ENCODE results near the gene HACD4. TPM values are rescaled to one million over a fixed set of nuclear protein-coding genes. Genes with fewer than 3 reads are reported as not detected.

HACD4 gene
- polyA plus RNA-seq, 2 of the 4 experiments (the other 2 are of a cell fraction), result 1.5 to 4.4 TPM

- DNase-seq (ENCODE audit: low read depth in 1 of 2, low spot score in 1 of 2) (peak in 1 of 2 experiments; percentile 16), ATAC-seq (peak in 1 of 2 experiments; percentile 51; a peak in 3 of 6 replicates), FAIRE-seq (no peak)
- no peak overlapping the region for H3K4me2 ChIP-seq
- no peaks in the 10 kb centered on the region for H3K9me3 ChIP-seq
- TF ChIP-seq RNF2 (IDR thresholded peaks at IDR 0.05; ENCODE audit: borderline replicate concordance, low read depth) (no peak), HOXB5 (CRISPR knock-in tag; IDR thresholded peaks at IDR 0.05) (no peak), ZC3H11A (IDR thresholded peaks at IDR 0.05) (no peak), POLR2A (IDR thresholded peaks at IDR 0.05; ENCODE audit: low read length) (no peak), NPAS2 (CRISPR knock-in tag; IDR thresholded peaks at IDR 0.05; ENCODE audit: borderline replicate concordance) (no peak), TFCP2L1 (CRISPR knock-in tag; IDR thresholded peaks at IDR 0.05) (no peak)
- TF ChIP-seq, protein P1, sequence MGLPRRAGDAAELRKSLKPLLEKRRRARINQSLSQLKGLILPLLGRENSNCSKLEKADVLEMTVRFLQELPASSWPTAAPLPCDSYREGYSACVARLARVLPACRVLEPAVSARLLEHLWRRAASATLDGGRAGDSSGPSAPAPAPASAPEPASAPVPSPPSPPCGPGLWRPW (IDR thresholded peaks at IDR 0.05), result no peak
- CTCF ChIA-PET, result no interaction called here
- WGBS (ENCODE audit: missing lambda C conversion rate), result 0% methylated on average over 1 of the region's 1 CpG
- POLR2A ChIA-PET, result interaction anchor here (0.6 kb wide), 1 partner anchor 20 kb away, joined by 3 read pairs; no protein-coding TSS in a partner anchor
- H3K27ac ChIP-seq, result no peak overlapping the region
- H3K4me3 ChIP-seq, result no peak overlapping the region
- H3K4me1 ChIP-seq, result no peaks in the 10 kb centered on the region
These were observed 25.5 kb upstream of the HACD4 start for GRCh38 chr9:21056931-21057330.

DNA sequence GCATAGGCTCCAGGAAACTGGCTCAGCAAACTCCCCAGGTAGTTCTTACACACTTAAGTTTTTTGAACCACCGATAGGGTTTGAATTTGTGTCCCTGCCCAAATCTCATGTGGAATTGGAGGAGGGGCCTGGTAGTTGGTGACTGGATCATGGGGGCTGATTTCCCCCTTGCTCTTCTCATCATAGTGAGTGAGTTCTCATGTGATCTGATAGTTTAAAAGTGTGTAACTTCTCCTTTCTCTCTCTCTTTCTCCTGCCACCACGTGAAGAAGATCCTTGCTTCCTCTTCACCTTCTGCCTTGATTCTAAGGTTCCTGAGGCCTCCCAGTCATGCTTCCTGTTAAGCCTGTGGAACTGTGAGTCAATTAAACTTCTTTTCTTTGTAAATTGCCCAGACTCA, 22.4 kb upstream of the HACD4 start:
- no peak for TF ChIP-seq BHLHE40 (IDR thresholded peaks at IDR 0.05; ENCODE audit: low read depth, low read length)
- TF ChIP-seq, protein P2, sequence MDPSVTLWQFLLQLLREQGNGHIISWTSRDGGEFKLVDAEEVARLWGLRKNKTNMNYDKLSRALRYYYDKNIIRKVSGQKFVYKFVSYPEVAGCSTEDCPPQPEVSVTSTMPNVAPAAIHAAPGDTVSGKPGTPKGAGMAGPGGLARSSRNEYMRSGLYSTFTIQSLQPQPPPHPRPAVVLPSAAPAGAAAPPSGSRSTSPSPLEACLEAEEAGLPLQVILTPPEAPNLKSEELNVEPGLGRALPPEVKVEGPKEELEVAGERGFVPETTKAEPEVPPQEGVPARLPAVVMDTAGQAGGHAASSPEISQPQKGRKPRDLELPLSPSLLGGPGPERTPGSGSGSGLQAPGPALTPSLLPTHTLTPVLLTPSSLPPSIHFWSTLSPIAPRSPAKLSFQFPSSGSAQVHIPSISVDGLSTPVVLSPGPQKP (IDR thresholded peaks at IDR 0.05; ENCODE audit: low read depth, low read length), result no peak
- TF ChIP-seq, protein P3, sequence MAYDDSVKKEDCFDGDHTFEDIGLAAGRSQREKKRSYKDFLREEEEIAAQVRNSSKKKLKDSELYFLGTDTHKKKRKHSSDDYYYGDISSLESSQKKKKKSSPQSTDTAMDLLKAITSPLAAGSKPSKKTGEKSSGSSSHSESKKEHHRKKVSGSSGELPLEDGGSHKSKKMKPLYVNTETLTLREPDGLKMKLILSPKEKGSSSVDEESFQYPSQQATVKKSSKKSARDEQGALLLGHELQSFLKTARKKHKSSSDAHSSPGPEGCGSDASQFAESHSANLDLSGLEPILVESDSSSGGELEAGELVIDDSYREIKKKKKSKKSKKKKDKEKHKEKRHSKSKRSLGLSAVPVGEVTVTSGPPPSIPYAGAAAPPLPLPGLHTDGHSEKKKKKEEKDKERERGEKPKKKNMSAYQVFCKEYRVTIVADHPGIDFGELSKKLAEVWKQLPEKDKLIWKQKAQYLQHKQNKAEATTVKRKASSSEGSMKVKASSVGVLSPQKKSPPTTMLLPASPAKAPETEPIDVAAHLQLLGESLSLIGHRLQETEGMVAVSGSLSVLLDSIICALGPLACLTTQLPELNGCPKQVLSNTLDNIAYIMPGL (CRISPR knock-in tag; IDR thresholded peaks at IDR 0.05; ENCODE audit: borderline replicate concordance), result no peak
- no peak for TF ChIP-seq ZC3H11A (IDR thresholded peaks at IDR 0.05)
- no peak for TF ChIP-seq CHD4 (IDR thresholded peaks at IDR 0.05; ENCODE audit: borderline replicate concordance)
- no peak for TF ChIP-seq CHD2 (IDR thresholded peaks at IDR 0.05; ENCODE audit: low read length, partially characterized antibody)
- no peak for TF ChIP-seq RNF2 (IDR thresholded peaks at IDR 0.05; ENCODE audit: borderline replicate concordance, low read depth)
- no peak overlapping the region for H3K4me2 ChIP-seq
- FAIRE-seq, result no peak
- no peaks in the 10 kb centered on the region for H3K4me1 ChIP-seq
- no peaks in the 10 kb centered on the region for H3K9me3 ChIP-seq
- ChIA-PET POLR2A (no interaction called here), CTCF (no interaction called here)
- ATAC-seq, result no peak
- 43% methylated on average over 2 of the region's 2 CpGs for WGBS (ENCODE audit: missing lambda C conversion rate)
- no peak overlapping the region for H3K4me3 ChIP-seq
- no peak for DNase-seq (ENCODE audit: low read depth in 1 of 2, low spot score in 1 of 2)
- no peak overlapping the region for H3K27ac ChIP-seq

DNA sequence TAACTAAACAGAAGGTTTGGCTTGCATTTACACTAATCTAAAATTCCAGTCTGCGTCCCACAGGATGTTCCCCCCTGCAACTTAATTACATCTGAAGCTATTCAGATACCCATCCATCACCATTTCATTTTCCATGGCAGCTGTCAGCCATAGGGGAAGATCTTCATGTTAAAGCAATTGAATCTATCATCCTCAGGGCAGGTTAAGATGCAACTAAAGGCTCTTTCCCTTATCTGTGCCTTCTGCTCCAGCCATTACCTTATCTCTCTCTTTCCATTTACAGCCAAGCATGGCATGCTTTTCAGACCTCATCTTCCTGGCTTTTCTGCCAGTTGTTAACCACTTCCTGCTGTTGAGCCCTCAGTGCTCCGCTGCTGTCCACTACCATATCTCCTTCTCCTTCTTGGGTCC, 15.8 kb upstream of the HACD4 start:
- Histone ChIP-seq H3K4me2 (no peak overlapping the region), H3K27ac (no peak overlapping the region), H3K9me3 (no peaks in the 10 kb centered on the region), H3K4me1 (no peaks in the 10 kb centered on the region), H3K4me3 (no peak overlapping the region)
- TF ChIP-seq TP53 (CRISPR knock-in tag; IDR thresholded peaks at IDR 0.05) (no peak), ESRRA (IDR thresholded peaks at IDR 0.05; ENCODE audit: borderline replicate concordance, low read length) (no peak), ZNF302 (CRISPR knock-in tag; IDR thresholded peaks at IDR 0.05) (no peak), PHF8 (IDR thresholded peaks at IDR 0.05; ENCODE audit: borderline replicate concordance, low read depth) (no peak), CBX8 (IDR thresholded peaks at IDR 0.05) (no peak), BHLHE40 (IDR thresholded peaks at IDR 0.05; ENCODE audit: low read depth, low read length) (no peak), BCL3 (IDR thresholded peaks at IDR 0.05) (no peak), EHMT2 (IDR thresholded peaks at IDR 0.05; ENCODE audit: low read depth) (no peak), NR3C1 (IDR thresholded peaks at IDR 0.05) (no peak), RAD21 (conservative IDR thresholded peaks at IDR 0.05 in 1 of 2, IDR thresholded peaks at IDR 0.05 in 1 of 2) (no peak), ZFP36 (IDR thresholded peaks at IDR 0.05; ENCODE audit: borderline replicate concordance, partially characterized antibody) (no peak)
- ATAC-seq (no peak), DNase-seq (ENCODE audit: low read depth in 1 of 2, low spot score in 1 of 2) (no peak), FAIRE-seq (no peak)
- WGBS (ENCODE audit: missing lambda C conversion rate), result 78% methylated on average over 2 of the region's 2 CpGs
- ChIA-PET POLR2A (no interaction called here), CTCF (interaction anchor here (1.1 to 1.6 kb wide), 3 partner anchors 9 to 106 kb away, joined by 3 to 5 read pairs (median 3); no protein-coding TSS in a partner anchor)
